ENCODE measurements around the gene CEP350. TPM values are rescaled to one million over a fixed set of nuclear protein-coding genes. Genes with fewer than 3 reads are reported as not detected.

CEP350 gene
- total and polyA plus RNA-seq, 2 of the 13 experiments (the other 11 are each of a cell fraction or from before 2014, with no cell fraction given), result 7.6 to 35.9 TPM

GRCh38 chr1:180145446-180145845 lies 190.8 kb downstream of the CEP350 start:
- Histone ChIP-seq H3K4me2 (ENCODE audit: low read depth, low read length) (peak overlapping the region; percentile 38; the same call in 1 of the 2 replicates), H3K27me3 (ENCODE audit: control insufficient read depth in 1 of 2, insufficient read depth in 2 of 2, low read length in 2 of 2) (peaks cover 0 to 14% of the 10 kb centered on the region in 2 experiments; a peak in 4 of 5 replicates), H3K4me1 (ENCODE audit: insufficient read depth, low read length) (peaks cover 8% of the 10 kb centered on the region; the same call in 1 of the 2 replicates), H3K9ac (ENCODE audit: insufficient read depth, low read depth, low read length) (no peak overlapping the region), H3K36me3 (replicated peaks in 1 of 2; ENCODE audit: control insufficient read depth in 1 of 2, insufficient read depth in 2 of 2, low read length in 2 of 2) (no peaks in the 10 kb centered on the region), H3K79me2 (ENCODE audit: insufficient read depth, low read length) (no peaks in the 10 kb centered on the region), H2AFZ (ENCODE audit: low read length) (peak overlapping the region; percentile 65), H3K9me3 (ENCODE audit: low read length) (no peaks in the 10 kb centered on the region), H3K4me3 (replicated peaks in 1 of 3; ENCODE audit: insufficient read depth in 1 of 3, low read depth in 2 of 3, low read length in 3 of 3) (0 out of 6 replicates have a peak overlapping the region, but pooled peaks of 1 of the 3 experiments have one; percentile 23), H3K27ac (ENCODE audit: extremely low read length, insufficient read depth, low read length) (no peak overlapping the region), H4K20me1 (ENCODE audit: insufficient read depth, low read length) (no peaks in the 10 kb centered on the region)
- no peak for ATAC-seq
- intact Hi-C loops (cut with micrococcal nuclease; ENCODE audit: unreplicated experiment) (no loop called here), in situ Hi-C loops (cut with HindIII; ENCODE audit: extremely low pct_ligation_motif_present, low pct_unique_long_range_greater_than_20kb) (no loop called here)
- ChIA-PET CTCF (ENCODE audit: low intra/inter-chr PET ratio, low total read pairs) (no interaction called here), POLR2A (interaction anchor here (0.9 kb wide), 1 partner anchor 11 kb away, joined by 3 read pairs; no protein-coding TSS in a partner anchor)
- no TSS peak for BruUV-seq (replicated peaks)
- DNase-seq (ENCODE audit: low spot score), result no peak
- FAIRE-seq, result no peak
- TF ChIP-seq DR1 (CRISPR knock-in tag; IDR thresholded peaks at IDR 0.05) (no peak), ZNF569 (CRISPR knock-in tag; IDR thresholded peaks at IDR 0.05; ENCODE audit: borderline replicate concordance) (no peak), ZNF12 (CRISPR knock-in tag; IDR thresholded peaks at IDR 0.05) (no peak), ZNF230 (CRISPR knock-in tag; IDR thresholded peaks at IDR 0.05) (no peak), KLF9 (CRISPR knock-in tag; IDR thresholded peaks at IDR 0.05; ENCODE audit: low read depth) (no peak), FOXA3 (CRISPR knock-in tag; IDR thresholded peaks at IDR 0.05) (no peak), SAP130 (CRISPR knock-in tag; IDR thresholded peaks at IDR 0.05; ENCODE audit: low read depth) (no peak), NCOR1 (IDR thresholded peaks at IDR 0.05; ENCODE audit: borderline replicate concordance, low read length) (no peak), CBX1 (IDR thresholded peaks at IDR 0.05; ENCODE audit: low read depth) (no peak), ZNF879 (CRISPR knock-in tag; IDR thresholded peaks at IDR 0.05) (no peak), DMAP1 (CRISPR knock-in tag; IDR thresholded peaks at IDR 0.05) (no peak), ZSCAN20 (CRISPR knock-in tag; IDR thresholded peaks at IDR 0.05; ENCODE audit: borderline replicate concordance) (no peak), PHF21A (CRISPR knock-in tag; IDR thresholded peaks at IDR 0.05) (no peak), ZNF839 (CRISPR knock-in tag; IDR thresholded peaks at IDR 0.05; ENCODE audit: borderline replicate concordance) (no peak)
- WGBS (ENCODE audit: low lambda C conversion rate), result 67% methylated on average over 3 of the region's 3 CpGs
